Neural progenitor cell (in vitro differentiated cells): ENCODE results near the gene CSTF1. TPM values are rescaled to one million over a fixed set of nuclear protein-coding genes. Genes with fewer than 3 reads are reported as not detected.

Experiments
- DNase-seq: peaks from one replicate; pipeline ENCODE4 v3.0.0-alpha.2; 2016; ENCODE audit warnings: low spot score
- H2AFZ ChIP-seq: fragments of 200-600 bp; sonication (generic); replicated peaks from 2 replicates; pipeline ENCODE4 v1.6.1; 2016; ENCODE audit warnings: antibody characterized with exemption
- H3F3A ChIP-seq: fragments of 200-600 bp; sonication (generic); 2 replicates; pipeline ENCODE4 v1.6.1; 2016; ENCODE audit warnings: antibody characterized with exemption, low read depth
- H3K27ac ChIP-seq: fragments of 200-600 bp; sonication (generic); 2 replicates; pipeline ENCODE4 v1.5.1; 2016; ENCODE audit warnings: mild to moderate bottlenecking
- H3K27me3 ChIP-seq: fragments of 200-600 bp; sonication (generic); 2 replicates; pipeline ENCODE4 v1.6.1; 2016; ENCODE audit warnings: mild to moderate bottlenecking, moderate library complexity
- H3K36me3 ChIP-seq: fragments of 200-600 bp; sonication (generic); 2 replicates; pipeline ENCODE4 v1.5.1; 2016
- H3K4me1 ChIP-seq: fragments of 200-600 bp; sonication (generic); 2 replicates; pipeline ENCODE4 v1.6.1; 2016; ENCODE audit warnings: mixed run types
- H3K4me2 ChIP-seq: fragments of 200-600 bp; sonication (generic); 2 replicates; pipeline ENCODE4 v1.6.1; 2016
- H3K4me3 ChIP-seq: fragments of 200-600 bp; sonication (generic); 2 replicates; pipeline ENCODE4 v1.5.1; 2016
- H3K79me2 ChIP-seq: fragments of 200-600 bp; sonication (generic); 2 replicates; pipeline ENCODE4 v1.6.1; 2016; ENCODE audit warnings: low read depth
- H3K9ac ChIP-seq: fragments of 200-600 bp; sonication (generic); 2 replicates; pipeline ENCODE4 v1.6.1; 2016
- H3K9me3 ChIP-seq: fragments of 200-600 bp; sonication (generic); 2 replicates; pipeline ENCODE4 v1.5.1; 2016; ENCODE audit warnings: low read depth
- H4K20me1 ChIP-seq: fragments of 200-600 bp; sonication (generic); 2 replicates; pipeline ENCODE4 v1.6.1; 2016; ENCODE audit warnings: low read depth
- H3K27ac Mint-ChIP-seq: 3 replicates; pipeline ENCODE4 v1.8.0; 2021; ENCODE audit warnings: mixed read lengths
- H3K27me3 Mint-ChIP-seq: 2 replicates; pipeline ENCODE4 v1.8.0; 2022; ENCODE audit warnings: low read depth, mild to moderate bottlenecking, inconsistent platforms, moderate library complexity, mixed read lengths; ENCODE audit not compliant: insufficient read depth
- H3K36me3 Mint-ChIP-seq: 3 replicates; pipeline ENCODE4 v1.8.0; 2021; ENCODE audit warnings: mixed read lengths
- H3K4me1 Mint-ChIP-seq: 3 replicates; pipeline ENCODE4 v1.8.0; 2021; ENCODE audit warnings: mixed read lengths
- H3K4me3 Mint-ChIP-seq: 3 replicates; pipeline ENCODE4 v1.8.0; 2021; ENCODE audit warnings: mild to moderate bottlenecking, moderate library complexity, mixed read lengths
- H3K9me3 Mint-ChIP-seq: 3 replicates; pipeline ENCODE4 v1.8.0; 2020; ENCODE audit warnings: mixed read lengths
- CTCF ChIP-seq: fragments of 200-600 bp; sonication (generic); IDR thresholded peaks from 2 replicates; pipeline ENCODE4 v1.5.1; 2017; ENCODE audit warnings: antibody characterized with exemption, mild to moderate bottlenecking
- EZH2 ChIP-seq: fragments of 200-600 bp; sonication (generic); IDR thresholded peaks from 2 replicates; pipeline ENCODE4 v1.6.1; 2017; ENCODE audit warnings: antibody characterized with exemption, mild to moderate bottlenecking, moderate library complexity
- EZH2phosphoT487 ChIP-seq: fragments of 200-600 bp; sonication (generic); IDR thresholded peaks from 2 replicates; pipeline ENCODE4 v1.6.1; 2017; ENCODE audit warnings: antibody characterized with exemption
- total RNA-seq: library from RNA; depleted of rRNA; stranded (reverse); fragments of >200 nt; gene quantifications from 2 replicates; pipeline ENCODE4 v1.2.3, GENCODE V29; 2015; ENCODE audit warnings: low replicate concordance

The CSTF1 gene
- total RNA-seq, 1 donor from 2014 or later, result 87.2 TPM

GRCh38 chr20:56449459-56449858, 57.0 kb downstream of the CSTF1 start:
- H3F3A ChIP-seq, result no peaks in the 10 kb centered on the region
- Mint-ChIP-seq H3K27me3 (no peaks in the 10 kb centered on the region), H3K4me3 (no peak overlapping the region), H3K27ac (no peak overlapping the region), H3K9me3 (no peaks in the 10 kb centered on the region), H3K36me3 (no peaks in the 10 kb centered on the region), H3K4me1 (peaks cover 4% of the 10 kb centered on the region)
- no peak for TF ChIP-seq EZH2
- no peak for TF ChIP-seq EZH2phosphoT487
- no peak for TF ChIP-seq CTCF
- H3K27ac ChIP-seq, result no peak overlapping the region
- DNase-seq, result no peak
- H3K4me2 ChIP-seq, result no peak overlapping the region
- no peaks in the 10 kb centered on the region for H3K4me1 ChIP-seq
- peaks cover 10% of the 10 kb centered on the region for H3K27me3 ChIP-seq
- H3K79me2 ChIP-seq, result no peaks in the 10 kb centered on the region
- H4K20me1 ChIP-seq, result no peaks in the 10 kb centered on the region
- H2AFZ ChIP-seq, result no peak overlapping the region
- H3K9me3 ChIP-seq, result no peaks in the 10 kb centered on the region
- H3K9ac ChIP-seq, result no peak overlapping the region
- no peaks in the 10 kb centered on the region for H3K36me3 ChIP-seq
- H3K4me3 ChIP-seq, result no peak overlapping the region

GRCh38 chr20:56451056-56451765, 58.8 kb downstream of the CSTF1 start:
- Histone ChIP-seq H3K36me3 (no peaks in the 10 kb centered on the region), H4K20me1 (no peaks in the 10 kb centered on the region), H3K27me3 (peaks cover 10% of the 10 kb centered on the region), H3K79me2 (no peaks in the 10 kb centered on the region), H3K27ac (no peak overlapping the region), H3K4me3 (no peak overlapping the region), H3K4me1 (no peaks in the 10 kb centered on the region), H3K4me2 (no peak overlapping the region), H2AFZ (no peak overlapping the region), H3K9ac (no peak overlapping the region), H3F3A (no peaks in the 10 kb centered on the region), H3K9me3 (no peaks in the 10 kb centered on the region)
- Mint-ChIP-seq H3K27ac (no peak overlapping the region), H3K4me1 (peaks cover 4% of the 10 kb centered on the region), H3K36me3 (no peaks in the 10 kb centered on the region), H3K4me3 (no peak overlapping the region), H3K27me3 (no peaks in the 10 kb centered on the region), H3K9me3 (no peaks in the 10 kb centered on the region)
- TF ChIP-seq EZH2phosphoT487, result no peak
- DNase-seq, result no peak

GRCh38 chr20:56453352-56453751, 60.9 kb downstream of the CSTF1 start:
- Histone ChIP-seq H3K9me3 (no peaks in the 10 kb centered on the region), H3K4me1 (no peaks in the 10 kb centered on the region), H3K4me3 (no peak overlapping the region), H3K79me2 (no peaks in the 10 kb centered on the region), H3K4me2 (no peak overlapping the region), H3K9ac (no peak overlapping the region), H4K20me1 (no peaks in the 10 kb centered on the region), H3K27me3 (peaks cover 22% of the 10 kb centered on the region), H3F3A (no peaks in the 10 kb centered on the region), H2AFZ (no peak overlapping the region), H3K36me3 (no peaks in the 10 kb centered on the region), H3K27ac (no peak overlapping the region)
- Mint-ChIP-seq H3K9me3 (no peaks in the 10 kb centered on the region), H3K27ac (no peak overlapping the region), H3K27me3 (no peaks in the 10 kb centered on the region), H3K4me3 (no peak overlapping the region), H3K36me3 (no peaks in the 10 kb centered on the region), H3K4me1 (no peaks in the 10 kb centered on the region)
- DNase-seq, result no peak
- TF ChIP-seq EZH2phosphoT487 (no peak), EZH2 (no peak), CTCF (no peak)

- Mint-ChIP-seq H3K36me3 (no peaks in the 10 kb centered on the region), H3K4me1 (no peaks in the 10 kb centered on the region), H3K4me3 (no peak overlapping the region), H3K27me3 (no peaks in the 10 kb centered on the region), H3K9me3 (no peaks in the 10 kb centered on the region), H3K27ac (no peak overlapping the region)
- Histone ChIP-seq H3K4me2 (no peak overlapping the region), H3K27me3 (peaks cover 36% of the 10 kb centered on the region), H3K9ac (no peak overlapping the region), H3K27ac (no peak overlapping the region), H3K4me3 (no peak overlapping the region), H3K4me1 (no peaks in the 10 kb centered on the region), H3K36me3 (no peaks in the 10 kb centered on the region), H3K79me2 (no peaks in the 10 kb centered on the region), H4K20me1 (no peaks in the 10 kb centered on the region), H3K9me3 (no peaks in the 10 kb centered on the region), H2AFZ (no peak overlapping the region), H3F3A (no peaks in the 10 kb centered on the region)
- DNase-seq, result no peak
- TF ChIP-seq CTCF, result no peak
- TF ChIP-seq EZH2phosphoT487, result no peak
- TF ChIP-seq EZH2, result no peak
Measured at GRCh38 chr20:56454754-56455153, 62.3 kb downstream of the CSTF1 start.
